Cortex of kidney (tissue), 1 donor: ENCODE results near the gene CCL22.
"Not testable (repeated sequence)": the region's sequence is repeated elsewhere in the genome, so short reads cannot be mapped to it uniquely, and the experiment has no call there.

ENCODE experiments used
- DNase-seq: peaks from one replicate; lab custom pipeline; 2025; lab: John Stamatoyannopoulos, UW

The CCL22 gene, protein sequence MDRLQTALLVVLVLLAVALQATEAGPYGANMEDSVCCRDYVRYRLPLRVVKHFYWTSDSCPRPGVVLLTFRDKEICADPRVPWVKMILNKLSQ

DNA sequence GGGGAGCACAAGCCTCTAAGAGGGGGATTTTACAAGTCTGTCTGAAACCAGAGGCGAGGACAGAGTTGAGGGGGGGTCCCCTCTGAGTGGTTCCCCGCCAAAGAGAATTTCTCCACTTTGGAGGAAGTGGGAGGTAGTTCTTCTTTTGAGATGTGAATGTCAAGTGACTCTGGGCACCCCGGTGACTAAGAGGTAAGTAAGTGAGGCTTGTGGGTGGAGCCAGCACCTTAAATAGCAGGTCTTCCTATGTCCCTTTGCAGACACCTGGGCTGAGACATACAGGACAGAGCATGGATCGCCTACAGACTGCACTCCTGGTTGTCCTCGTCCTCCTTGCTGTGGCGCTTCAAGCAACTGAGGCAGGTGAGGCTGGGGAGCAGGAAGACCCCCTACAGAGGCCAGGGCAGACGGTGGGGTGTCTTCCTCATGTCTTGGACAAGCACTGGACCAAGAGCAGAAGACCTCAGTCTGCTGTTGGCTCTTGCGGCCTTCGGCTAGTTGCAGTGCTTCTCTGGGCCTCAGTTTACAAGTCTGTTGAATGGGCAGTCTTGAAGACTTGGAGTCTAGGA lies at the start of gene CCL22:
Gene CCL22, plus strand, starts transcription at position 257 of the 569 bp plus-strand sequence. Its CDS starts 34 bp downstream, at position 291.
- no peak for DNase-seq

DNA sequence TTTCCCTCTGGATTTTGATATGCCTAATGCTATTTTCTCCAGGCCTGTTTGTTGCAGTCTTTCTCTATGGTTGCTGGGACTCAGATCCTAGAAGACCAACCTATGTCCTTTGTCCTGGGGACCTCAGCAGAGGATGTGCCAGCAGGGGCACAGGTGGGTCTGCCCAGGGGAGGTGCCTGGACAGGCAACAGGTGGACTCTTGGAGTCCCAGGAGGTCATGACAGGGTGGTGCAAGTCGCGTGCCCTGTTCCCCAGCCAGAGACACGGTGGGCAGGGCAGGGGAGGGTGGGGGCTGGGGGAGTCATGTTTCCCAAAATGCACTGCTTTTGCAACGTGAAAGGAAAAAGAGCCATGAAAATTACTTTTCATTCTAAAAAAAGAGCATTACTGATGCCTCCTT lies 47.8 kb upstream of the CCL22 start:
- DNase-seq, result no peak

DNA sequence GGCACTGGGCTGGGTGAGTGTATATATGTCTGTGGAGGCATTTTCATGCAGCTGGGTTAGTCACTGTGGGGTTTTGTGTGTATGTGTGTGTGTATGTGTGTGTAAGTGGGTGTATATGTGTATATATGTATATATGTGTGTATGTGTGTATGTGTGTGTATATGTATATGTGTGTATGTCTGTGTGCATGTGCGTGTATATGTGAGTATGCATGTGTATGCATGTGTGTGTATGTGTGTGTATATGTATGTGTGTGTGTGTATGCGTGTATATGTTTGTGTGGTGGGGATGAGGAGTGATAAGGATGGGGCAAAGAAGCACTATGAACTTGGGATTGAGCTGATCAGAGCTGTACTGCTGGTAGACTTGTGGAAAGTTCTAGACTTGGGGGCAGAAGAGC lies 45.1 kb upstream of the CCL22 start:
- no peak for DNase-seq

DNA sequence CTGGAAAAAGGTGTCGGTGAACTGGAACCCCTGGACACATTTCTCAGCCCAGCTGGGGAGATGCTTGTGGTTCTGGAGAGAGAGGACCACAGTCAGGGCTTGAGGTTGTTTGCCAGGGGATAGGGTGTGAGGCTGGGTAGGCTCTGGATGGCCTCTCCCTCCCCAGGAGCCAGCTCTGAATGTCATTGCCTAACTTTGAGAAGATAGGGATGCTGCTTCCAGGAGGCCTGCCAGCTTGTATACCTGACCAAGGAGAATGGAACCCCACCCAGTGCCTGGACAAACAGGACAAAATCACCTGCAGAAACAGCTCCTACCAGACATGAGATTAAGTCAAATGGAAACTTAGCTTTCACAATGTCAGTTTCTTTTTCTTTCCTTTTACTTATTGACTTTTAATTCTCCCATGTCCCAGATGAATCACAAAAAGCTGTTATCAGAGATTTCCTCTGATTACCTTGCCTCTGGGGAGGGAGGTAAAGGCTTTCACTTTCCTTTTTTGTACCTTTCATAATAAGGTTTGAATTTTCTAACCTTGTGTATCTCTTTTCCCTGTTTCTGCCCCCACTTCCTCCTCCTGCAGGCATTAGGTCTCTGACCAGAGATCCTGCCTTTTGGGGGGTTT lies 44.3 kb upstream of the CCL22 start:
- DNase-seq, result no peak

DNA sequence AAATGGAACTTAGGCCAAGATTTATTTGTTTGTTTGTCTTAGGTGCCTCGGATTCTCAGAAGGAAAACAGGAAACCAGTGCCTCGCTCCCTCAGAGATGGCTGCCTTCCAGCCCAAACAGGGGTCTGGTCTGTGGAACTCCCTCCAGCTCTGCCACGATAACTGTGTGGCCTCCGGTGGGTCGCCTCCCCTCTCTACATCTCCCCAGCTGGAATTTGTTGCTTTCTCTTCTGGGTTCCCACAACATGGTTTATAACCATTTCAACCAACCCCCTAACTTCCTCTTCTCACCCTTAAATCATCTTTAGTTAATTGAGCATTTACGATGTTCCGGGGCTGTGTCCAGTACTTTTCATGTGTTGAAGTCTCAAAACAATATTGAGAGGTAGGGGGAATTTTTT lies 43.2 kb upstream of the CCL22 start:
- no peak for DNase-seq

DNA sequence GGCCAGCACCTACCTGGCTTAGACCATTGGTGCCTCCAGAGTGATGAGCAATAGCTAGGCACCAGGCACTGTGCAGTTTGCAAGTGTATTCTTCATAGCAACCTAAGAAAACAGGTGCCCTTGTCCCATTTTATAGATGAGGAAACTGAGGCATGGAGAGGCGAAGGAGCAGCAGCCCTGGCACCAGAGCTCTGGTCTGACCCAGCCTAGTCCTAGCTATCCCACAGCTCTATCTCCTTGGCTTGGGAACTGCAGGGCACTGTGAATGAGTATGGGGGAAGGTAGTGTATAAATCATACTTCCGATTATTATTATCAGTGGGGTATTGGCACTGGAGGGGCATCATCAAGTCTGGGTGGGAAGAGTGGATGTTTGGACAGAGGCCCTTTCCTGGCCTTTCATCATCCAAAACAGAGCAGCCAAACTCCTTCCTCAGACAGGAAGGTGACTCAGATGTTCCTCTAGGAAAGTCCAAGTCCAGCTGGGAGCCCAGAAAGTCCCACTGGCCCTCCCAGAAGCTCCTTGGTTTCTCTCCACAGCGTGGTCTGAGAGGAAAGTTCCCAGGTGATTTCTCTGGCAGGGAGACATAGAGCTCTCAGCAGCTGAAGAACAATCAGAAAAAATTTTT lies 42.1 kb upstream of the CCL22 start:
- DNase-seq, result no peak

DNA sequence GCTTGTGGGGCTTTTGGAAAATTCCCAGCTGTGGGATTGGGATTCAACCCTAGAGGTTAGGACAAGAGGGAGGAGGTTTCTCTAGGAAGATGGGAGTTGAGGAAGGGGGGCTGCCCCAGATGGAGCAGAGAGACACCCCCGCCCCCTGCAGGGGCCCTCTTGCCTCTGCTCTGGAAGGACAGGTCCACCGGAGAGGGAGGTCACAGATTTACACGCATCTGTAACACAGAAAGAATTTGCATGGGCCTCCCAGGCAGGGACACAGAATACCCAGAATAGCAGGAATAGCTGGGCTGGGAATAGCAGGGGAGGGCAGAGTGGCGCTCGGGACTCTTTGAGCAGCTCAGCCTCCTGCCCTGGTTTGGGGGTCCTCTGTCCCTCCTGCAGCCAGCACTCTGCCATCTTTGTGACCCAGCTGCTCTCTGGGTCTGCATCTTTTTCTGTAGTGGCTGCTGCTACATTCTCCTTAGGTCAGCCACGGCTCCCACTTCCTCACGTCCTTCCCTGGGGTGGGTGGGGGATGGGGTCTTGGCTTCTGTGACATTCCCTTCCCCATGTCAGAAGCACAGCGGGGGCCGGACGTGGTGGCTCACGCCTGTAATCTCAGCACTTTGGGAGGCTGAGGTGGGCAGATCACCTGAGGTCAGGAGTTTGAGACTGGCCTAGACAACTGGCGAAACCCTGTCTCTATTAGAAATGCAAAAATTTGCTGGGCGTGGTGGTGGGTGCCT lies 40.2 kb upstream of the CCL22 start:
- DNase-seq, result no peak

DNA sequence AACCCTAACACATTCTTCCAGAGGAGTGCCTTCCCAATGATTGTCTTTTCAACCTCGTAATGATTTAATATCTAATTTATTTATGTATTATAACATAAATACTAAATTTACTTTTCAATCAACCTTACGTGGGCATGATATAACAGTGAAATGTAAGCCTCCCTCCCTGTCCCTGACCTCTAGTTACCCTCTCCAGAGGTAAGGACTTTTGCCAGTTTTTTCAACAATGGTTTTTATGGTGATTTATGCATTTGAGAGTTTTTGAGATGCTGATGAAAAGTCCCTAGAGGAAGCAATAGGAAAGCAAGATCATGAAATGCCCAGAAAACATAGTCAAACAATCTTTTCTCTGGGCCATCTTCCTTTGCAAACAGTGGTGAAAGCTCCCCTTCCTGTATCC lies 38.9 kb upstream of the CCL22 start:
- DNase-seq, result no peak

DNA sequence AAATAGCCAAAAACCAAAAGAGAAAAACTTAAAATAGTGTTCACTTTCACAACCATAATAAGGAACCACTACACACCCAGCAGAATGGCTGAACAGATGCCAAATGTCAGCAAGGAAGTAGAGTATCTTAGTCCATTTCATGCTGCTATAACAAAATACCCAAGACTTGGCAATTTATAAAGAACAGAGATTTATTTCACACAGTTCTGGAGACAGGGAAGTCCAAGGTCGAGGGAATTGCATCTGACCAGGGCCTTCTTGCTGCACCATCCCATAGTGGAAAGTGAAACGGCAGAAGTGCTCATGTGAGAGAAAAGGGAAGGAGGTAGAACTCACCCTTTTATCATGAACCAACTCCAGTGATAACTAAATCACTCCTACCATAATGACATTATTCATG lies 33.8 kb upstream of the CCL22 start:
- DNase-seq, result no peak

DNA sequence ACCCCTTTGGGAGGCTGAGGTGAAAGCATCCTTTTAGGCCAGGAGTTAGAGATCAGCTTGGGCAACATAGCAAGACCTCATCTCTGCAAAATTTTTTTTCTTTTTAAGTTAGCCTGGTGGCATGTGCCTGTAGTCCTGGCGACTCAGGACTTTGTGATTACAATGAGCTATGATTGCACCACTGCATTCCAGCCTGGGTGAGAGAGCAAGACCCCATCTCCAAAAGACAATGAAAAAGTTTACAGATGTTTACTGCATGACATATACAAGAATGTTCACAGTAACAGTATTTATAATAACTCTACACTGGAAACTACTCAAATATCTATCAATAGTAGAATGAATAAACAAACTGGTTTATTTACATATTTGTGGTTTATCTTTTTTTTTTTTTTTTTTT lies 33.1 kb upstream of the CCL22 start:
- DNase-seq, result no peak

DNA sequence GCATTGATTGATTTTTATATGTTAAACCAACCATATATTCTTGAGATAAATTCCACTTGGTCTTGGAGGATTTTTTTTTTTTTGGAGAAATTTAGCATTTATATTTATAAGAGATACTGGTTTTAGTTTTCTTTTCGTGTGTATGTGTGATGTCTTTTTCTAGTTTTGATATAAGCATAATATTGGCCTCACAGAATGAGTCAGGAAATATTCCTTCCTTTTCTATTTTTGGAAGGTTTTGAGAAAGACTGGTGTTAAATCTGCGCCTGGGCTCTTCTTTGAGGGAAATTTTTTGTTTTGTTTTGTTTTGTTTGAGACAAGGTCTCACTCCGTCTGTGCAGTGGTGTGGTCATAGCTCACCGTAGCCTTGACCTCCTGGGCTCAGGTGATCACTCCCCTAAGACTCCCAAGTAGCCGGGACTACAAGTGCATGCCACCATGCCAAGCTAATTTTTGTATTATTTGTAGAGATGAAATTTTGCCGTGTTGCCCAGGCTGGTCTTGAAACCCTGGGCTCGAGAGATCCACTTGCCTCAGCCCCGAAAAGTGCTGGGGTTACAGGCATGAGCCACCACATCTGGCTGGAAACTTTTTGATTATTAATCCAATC lies 28.8 kb upstream of the CCL22 start:
- no peak for DNase-seq

DNA sequence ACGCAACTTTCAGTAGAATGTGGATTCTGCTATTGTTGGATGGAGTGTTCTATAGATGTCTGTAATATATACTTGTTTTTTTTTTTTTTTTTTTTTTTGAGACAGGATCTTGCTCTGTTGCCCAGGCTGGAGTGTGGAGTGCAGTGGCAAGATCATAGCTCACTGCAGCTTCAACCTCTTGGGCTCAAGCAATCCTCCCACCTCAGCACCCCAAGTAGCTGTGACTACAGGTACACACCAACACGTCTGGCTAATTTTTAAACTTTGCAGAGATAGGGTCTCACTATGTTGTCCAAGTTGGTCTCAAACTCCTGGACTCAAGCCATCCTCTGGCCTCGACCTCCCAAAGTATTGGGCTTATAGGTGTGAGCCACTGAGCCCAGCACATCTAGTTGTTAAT lies 27.2 kb upstream of the CCL22 start:
- no peak for DNase-seq

DNA sequence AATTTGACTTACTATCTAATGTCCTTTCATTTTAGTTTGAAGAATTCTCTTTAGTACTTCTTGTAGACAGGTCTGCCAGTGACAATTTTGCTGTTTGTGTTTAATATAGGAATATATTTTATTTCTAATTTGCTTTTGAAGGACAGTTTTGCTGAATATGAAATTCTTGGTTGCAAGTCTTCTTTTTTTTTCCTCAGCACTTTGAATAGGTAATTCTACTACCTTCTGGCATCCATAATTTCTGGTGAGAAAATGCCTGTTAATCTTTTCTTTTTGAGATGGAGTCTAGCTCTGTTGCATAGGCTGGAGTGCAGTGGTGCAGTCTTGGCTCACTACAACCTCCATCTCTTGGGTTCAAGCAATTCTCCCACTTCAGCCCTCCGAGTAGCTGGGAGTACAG lies 25.2 kb upstream of the CCL22 start:
- no peak for DNase-seq

DNA sequence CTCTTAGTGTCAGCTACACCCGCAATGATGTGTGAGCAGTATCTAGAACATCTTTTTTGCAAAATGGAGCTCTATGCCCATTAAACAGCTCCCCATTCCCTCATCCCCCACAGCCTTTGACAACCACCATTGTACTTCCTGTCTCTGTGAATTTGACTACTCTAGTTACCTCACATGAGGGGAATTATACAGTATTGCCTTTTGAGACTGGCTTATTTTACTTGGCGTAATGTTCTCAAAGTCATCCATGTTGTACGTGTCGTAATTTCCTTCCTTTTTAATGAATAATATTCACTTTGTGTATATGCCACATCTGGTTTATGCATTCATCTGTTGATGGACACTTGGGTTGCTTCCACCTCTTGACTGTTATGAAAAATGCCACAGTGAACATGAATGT lies 23.2 kb upstream of the CCL22 start:
- no peak for DNase-seq

DNA sequence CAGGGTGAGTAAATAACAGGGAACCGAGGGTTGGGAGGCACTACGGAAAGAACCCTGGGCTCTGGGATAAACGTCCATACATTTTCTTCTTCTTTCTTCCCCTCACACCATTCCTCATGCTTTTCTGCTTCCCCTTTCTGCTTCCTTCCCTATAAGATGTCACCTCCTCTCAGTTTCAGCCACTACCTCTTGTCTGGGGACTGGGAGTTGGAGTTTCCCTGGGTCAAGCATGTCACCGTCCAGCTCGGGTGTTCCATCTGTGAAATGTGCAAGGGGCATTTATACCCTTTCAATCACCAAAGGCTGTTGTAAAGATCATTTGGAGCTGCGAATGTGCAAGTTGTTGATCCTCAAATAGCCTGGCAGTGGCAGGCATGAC lies 17.5 kb upstream of the CCL22 start:
- DNase-seq, result no peak

DNA sequence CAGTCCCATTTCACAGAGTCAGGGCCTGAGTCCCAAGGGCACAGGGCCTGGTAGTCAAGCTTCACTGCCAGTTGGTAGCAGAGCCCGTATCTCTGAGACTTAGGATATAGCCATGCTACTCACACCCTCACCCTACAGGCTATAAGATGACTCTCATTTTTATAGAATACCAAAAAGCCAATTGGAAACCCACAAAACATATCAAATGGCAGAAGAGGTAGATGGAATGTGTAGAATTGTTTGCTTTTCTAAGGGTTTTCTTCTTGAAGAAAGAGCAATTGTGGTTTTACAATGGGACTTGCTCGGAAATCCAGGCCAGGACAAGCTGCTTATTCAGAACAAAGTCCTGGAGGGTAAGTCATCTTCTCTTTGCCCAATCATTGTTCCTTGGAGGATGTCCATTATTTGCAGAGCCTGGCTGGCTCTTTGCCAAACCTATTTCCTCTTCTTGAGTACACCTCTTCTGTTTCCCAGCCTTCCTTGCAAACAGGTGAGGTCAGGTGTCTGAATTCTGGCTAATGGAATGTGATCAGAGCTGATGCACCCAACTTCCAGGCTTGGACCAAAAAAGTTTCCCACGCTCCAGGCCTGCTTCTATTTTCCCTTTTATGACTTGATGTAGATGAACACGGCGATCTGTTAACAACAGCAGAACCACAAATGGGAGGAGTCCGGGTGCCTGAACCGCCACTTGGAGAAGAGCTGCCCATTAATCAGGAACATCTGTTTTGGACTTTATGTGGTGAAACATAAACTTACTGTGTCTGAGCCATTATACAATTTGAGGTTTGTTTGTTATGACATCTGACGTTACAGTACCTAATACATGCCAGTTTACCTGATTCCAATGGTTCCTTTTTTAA lies 16.9 kb upstream of the CCL22 start:
- DNase-seq, result no peak

DNA sequence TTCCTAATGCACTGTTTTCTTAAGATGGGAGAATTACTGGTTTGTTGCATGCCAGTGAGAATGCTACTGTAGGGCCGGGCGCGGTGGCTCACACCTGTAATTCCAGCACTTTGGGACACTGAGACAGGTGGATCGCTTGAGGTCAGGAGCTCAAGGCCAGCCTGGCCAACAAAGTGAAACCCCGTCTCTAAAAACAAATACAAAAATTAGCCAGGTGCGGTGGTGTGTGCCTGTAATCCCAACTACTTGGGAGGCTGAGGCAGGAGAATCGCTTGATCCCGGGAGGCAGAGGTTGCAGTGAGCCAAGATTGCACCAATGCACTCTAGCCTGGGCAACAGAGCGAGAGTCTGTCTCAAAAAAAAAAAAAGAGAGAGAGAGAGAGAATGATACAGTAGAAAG lies 16.0 kb upstream of the CCL22 start:
- DNase-seq, result not testable (repeated sequence)

DNA sequence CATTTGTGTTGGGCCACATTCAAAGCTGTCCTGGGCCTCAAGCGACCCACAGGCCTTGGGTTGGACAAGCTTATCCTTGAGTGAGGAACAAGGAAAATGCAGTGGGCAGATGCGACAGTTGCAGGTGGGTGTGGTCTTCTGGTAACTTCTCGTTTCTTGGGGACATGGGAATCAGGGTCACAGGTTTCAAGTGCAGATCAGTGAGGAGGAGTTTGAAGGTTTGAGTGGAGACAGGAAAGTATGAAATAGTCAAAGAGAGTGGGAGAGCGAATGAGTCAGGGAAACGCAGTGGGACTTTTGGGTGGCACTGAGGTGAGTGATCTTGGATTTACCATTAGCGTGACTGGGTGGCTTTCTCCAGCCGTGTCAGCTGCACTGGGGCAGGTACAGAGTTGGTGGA lies 15.4 kb upstream of the CCL22 start:
- no peak for DNase-seq

DNA sequence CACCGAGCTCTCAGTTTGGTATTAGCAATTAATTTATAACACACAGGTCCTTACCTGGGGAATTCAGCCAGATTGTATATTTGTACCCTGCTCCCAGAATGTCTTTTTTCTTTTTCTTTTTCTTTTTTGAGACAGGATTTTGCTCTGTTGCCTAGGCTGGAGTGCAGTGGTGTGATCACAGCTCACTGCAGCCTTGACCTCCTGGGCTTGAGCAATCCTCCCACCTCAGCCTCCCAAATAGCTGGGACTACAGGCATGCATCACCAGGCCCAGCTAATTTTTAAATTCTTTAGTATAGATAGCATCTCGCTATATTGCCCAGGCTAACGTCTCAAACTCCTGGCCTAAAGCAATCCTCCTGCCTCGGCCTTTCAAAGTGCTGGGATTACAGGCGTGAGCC lies 14.5 kb upstream of the CCL22 start:
- not testable (repeated sequence) for DNase-seq

DNA sequence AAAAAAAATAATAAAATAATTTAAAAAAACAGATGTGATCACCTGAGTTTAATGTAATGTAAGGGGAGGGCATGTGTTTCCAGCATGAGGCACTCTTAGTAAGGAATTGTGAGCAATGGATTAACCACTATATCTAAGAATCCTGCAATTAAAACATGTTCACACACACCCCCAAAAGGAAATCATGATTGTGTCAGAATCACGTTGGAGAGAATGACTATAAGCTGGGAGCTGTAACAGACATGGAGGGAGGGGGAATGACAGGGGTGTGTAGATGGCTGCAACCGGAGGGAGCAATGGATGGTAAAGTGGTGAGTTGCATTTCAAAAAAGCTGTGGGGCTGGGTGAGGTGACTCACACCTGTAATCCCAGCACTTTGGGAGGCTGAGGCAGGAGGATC lies 13.6 kb upstream of the CCL22 start:
- DNase-seq, result no peak

DNA sequence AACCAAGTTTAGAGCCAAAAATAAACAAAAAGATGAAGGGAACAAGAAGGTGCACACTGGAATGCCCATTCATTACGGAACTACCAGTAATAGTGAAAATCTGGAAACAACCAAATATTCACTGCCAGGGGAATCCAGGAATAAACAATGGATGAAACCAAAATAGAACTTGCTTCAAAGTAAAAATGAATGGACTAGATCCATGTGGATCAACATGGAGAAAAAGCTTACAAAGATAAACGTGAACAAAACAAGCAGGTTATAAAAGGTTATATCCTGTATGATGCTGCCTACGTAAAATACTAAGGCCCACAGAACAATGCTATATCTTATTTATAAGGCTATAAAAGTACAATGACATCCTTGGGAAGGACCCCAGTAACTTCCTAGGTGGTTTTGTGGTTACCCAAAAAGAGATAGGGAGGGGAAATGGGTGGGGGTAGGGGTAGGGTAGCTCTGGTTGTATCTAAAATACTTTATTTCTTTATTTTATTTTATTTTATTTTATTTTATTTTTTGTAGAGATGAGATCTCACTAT lies 12.8 kb upstream of the CCL22 start:
- DNase-seq, result no peak
